GM19468 (cell line): ENCODE data around the gene SLC2A13.
"Not testable (repeated sequence)": the region's sequence is repeated elsewhere in the genome, so short reads cannot be mapped to it uniquely, and the experiment has no call there.

Source experiments
- ATAC-seq: cut with Tn5 transposase; IDR thresholded peaks from one replicate; pipeline ENCODE4 v1.9.1; 2021; ENCODE audit warnings: mild to moderate bottlenecking, moderate library complexity, moderate number of reproducible peaks; ENCODE audit not compliant: unreplicated experiment; ENCODE audit errors: extremely low read depth

The SLC2A13 gene

GRCh38 chr12:39887856-39888255 is 218.0 kb downstream of the SLC2A13 start:
- no peak for ATAC-seq

DNA sequence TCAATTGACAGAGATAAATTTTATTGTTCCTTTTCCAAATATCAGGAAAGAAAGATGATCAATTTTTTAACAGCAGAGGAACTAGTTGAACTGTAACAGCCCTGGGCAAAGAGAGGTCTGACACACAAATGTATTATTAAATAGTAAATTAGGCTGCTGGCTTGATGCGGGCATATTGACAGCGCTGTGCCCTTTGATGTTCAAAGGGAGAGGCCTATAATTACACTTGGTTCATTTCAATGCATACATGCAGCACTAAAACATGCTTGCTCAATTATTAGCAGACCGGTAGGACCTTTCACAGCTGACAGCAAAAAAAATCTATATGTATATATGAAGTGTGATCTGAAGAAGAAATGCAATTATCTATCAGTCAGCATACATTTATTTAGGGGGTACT is 219.8 kb downstream of the SLC2A13 start:
- no peak for ATAC-seq

DNA sequence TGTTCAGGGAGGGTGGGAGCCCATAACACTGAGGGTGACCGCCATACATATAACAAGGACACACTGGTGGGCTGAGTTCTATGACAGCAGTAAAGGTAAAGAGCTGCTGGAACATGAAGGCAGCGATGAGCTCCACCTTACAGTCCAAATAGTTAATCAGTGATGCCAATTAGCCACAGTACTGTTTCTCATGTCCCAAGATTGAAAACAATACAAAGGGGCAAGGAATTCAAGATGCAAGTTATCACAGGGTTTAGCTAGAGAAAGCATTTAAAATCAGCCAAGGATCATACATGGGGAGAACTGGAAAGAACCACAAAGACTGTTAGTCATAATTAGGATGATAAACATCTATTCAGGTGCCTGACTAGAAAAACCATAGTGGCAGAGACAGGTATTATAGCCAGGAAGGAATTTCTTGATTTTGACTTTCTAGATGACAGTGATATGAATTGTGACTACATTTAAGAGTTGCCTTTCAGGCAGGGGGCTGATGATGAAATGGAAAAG is 221.2 kb downstream of the SLC2A13 start:
- no peak for ATAC-seq

DNA sequence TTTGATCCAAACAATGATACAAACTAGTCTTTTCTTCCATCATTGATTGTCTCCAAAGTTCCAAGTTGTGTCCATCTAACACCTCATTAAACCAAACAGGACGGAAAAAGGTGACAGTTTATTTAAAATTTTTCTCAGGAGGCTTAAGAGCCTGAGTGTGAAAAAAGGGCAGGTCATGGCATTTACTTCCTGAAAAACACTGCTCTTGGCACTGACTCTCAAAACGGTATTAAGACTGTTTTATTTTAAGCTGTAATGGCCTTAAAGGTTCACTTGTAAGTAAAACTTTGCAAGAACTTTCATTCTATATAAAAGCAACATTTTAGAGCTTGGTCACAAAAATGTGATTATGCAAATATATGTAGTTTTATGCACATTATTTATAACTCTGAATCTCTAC is 222.5 kb downstream of the SLC2A13 start:
- no peak for ATAC-seq

- ATAC-seq: no peak
Observed at GRCh38 chr12:39878753-39879152, 227.1 kb downstream of the SLC2A13 start.

DNA sequence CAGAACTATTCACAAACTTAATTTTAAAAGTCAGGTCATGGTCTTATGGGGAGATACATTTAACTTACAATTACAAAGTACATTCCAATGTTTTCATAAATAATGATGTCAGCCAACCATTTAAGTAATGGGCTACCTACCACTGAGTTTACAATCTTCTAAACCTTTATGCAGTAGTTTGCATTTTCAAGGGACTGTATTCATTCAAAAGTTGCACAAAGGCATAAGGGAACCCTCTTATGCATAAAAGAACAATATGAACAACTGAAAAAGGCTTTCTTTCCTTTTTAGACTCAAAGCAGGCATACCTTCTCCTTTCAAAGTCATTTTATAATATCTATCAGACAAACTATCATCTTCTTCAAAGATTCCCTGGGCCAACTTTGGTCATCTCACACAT is 230.2 kb downstream of the SLC2A13 start:
- ATAC-seq: no peak

- ATAC-seq: no peak
Observed at GRCh38 chr12:39874785-39875184, 231.1 kb downstream of the SLC2A13 start.

DNA sequence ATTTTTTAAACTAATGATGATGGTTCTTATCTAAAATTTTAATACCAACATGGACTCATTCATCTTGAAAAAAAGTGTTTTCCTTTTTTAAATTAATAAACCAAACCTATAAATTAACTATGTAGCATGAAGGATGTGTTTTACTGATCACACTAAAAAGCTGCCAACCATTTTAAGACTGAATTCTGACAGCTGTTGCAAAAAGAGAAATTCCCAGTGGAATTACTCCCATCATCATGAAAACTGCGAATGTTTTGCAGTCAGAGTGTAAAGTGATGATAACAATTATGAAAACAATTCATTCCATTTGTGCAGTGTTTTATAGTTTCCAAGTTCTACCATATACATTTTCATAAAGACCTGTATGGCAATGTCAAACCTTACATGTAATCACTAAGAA is 232.8 kb downstream of the SLC2A13 start:
- ATAC-seq: no peak

DNA sequence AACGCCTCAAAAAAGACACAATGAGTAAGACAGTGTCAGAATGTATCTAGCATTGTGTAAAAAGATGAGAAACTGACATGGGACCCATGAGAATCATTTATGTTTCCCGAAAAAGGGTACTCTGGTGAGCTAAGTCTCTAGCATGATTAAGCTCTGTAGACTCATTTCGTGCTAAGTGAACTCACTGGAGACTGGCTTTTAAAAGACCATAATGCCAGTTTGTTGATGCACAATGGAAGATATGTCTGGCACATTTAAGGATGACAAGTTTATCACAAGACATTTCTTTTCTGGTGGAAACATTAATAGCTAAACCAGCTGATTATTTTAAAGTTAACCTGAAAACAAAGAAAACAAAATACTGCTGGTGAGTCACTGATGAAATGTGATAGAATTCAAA is 233.5 kb downstream of the SLC2A13 start:
- ATAC-seq: no peak

DNA sequence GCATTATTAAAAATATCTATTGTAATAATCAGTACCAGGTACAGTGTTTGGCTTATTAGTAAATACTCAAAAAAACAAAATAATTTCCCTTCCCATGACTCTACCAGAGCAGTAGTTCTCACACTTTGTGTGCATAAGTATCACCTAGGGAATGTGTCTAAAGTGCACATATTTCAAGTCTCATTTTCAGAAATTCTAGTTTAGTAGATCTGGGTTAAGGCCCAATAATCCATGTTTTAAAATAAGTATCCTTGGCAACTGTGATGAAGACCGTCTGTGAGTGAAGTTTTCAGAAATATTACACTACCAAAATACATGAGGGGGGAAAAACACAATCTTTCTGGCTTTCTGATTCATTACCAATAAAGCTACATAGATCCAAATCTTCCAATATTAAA is 237.6 kb downstream of the SLC2A13 start:
- ATAC-seq: no peak

GRCh38 chr12:39867631-39868327 is 238.1 kb downstream of the SLC2A13 start:
- ATAC-seq: no peak

DNA sequence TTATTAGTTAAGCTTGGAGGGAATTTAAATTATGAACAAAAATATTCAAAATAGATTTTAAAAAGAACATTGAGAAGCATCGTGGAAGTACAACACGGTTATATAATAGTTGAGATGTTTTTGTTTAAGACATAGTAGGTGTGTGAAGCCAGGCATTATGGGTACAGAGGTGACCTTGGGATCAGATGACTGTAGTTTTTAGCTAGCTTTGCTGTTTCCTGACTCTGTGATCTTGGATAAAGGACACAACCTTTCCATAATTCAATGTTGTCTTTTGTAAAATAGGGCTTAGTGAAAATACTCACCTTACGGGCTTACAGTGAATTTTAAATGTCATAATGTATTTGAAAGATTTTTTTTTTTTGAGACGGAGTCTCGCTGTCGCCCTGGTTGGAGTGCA is 239.7 kb downstream of the SLC2A13 start:
- no peak for ATAC-seq

GRCh38 chr12:39860695-39861094 is 245.2 kb downstream of the SLC2A13 start:
- ATAC-seq: no peak

- ATAC-seq: no peak
Observed at GRCh38 chr12:39853003-39853402, 252.9 kb downstream of the SLC2A13 start.

DNA sequence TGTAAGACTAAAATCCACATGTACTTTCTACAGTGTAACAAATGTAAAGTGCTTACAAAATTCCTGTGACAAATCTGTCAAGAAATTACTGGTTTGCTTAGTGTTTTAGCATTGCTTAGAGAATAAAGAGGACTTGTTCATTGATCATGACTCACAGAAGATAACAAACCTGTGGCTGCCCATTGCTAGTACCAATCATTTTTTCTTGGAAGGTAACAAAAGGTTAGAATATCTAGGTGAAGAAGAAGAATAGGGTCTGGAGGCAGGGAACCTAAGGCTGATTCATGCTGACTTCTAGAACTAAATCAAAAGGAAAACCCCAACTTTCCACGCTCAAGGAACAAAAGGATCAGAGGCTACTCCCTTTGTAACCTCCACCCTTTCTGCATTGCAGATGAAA is 253.5 kb downstream of the SLC2A13 start:
- no peak for ATAC-seq

- ATAC-seq: not testable (repeated sequence)
Observed at GRCh38 chr12:39848218-39848617, 257.7 kb downstream of the SLC2A13 start.

DNA sequence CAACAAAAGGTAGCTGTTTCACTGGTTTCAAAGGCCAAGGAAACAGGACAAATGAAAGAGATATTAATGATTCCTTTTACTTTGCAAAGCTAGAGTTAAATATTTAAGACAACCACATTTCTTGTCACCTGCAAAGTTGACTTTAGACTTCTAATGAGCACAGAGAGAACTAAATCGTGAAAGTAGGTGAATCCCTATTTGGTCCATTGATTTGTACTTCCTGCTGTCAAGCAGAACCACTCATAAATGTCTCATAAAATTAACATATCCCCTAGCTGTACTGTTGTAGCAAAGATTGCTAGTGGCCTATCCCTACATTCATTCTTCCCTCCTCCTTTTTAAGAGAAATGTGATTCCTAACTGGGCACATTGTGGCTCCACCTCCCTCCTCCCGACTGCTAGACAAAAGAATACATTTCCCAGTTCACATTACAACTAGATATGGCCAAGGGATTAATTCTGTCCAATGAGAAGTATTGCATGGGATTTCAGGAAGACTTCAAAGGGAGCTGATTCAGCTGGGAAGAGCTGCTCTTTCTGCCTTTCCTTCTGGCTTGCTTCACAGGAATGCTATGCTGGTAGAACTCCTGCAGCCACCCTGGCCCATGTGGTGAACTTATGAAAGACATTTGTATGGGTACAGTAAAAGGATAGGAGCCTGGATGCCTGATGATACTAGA is 258.8 kb downstream of the SLC2A13 start:
- peak; percentile 28 for ATAC-seq

DNA sequence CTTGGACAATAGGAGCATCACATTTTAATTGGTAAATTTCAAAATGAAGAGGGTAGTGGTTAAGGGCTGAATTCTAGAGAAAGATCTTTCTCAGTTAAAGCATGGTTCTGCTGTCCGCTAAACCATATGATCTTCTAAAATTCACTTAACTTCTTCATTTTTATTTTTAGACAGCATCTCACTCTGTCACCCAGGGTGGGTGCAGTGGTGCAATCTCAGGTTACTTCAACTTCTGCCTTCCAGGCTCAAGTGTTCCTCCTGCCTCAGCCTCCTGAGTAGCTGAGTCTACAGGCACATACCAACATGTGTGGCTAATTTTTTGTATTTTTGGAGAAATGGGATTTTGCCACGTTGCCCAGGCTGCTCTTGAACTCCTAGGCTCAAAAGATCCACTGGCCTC is 259.6 kb downstream of the SLC2A13 start:
- no peak for ATAC-seq

DNA sequence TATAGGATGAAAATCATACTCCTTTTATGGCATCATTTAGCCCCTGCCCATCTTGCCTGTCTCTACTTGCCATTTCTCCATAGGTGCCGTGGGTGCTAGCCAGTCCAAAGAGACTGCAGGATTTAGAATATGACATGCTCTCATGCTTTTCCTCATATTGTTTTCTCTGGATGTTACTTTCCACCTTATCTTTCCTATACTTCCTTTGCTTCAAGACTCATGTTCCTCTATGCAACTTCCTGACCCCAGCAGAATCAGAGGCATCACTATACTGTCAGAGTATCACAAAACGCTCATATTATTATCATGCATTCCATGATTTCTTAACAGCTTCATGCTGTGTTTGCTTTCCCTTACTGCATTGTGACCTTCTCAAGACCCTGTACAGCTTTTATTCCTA is 265.5 kb downstream of the SLC2A13 start:
- ATAC-seq: no peak

GRCh38 chr12:39839072-39839471 is 266.8 kb downstream of the SLC2A13 start:
- ATAC-seq: no peak

GRCh38 chr12:39835517-39836489 is 270.1 kb downstream of the SLC2A13 start:
- peak; percentile 21 for ATAC-seq
